ENCODE measurements around the gene INVS. TPM values are rescaled to one million over a fixed set of nuclear protein-coding genes. Genes with fewer than 3 reads are reported as not detected.

The INVS gene
- total and polyA plus RNA-seq, 12 donors: 1.6 to 8.0 (median 5.5) TPM

GRCh38 chr9:100104314-100104713 lies 5.3 kb downstream of the INVS start:
- ATAC-seq (no peak), DNase-seq (no peak)
- H3K9me3 ChIP-seq: no peaks in the 10 kb centered on the region
- no peak for TF ChIP-seq CTCF (IDR thresholded peaks at IDR 0.05)
- intact Hi-C loops (cut with DNase I): loop anchor here in 2 of 10 donors (10.0 kb wide), 2 partner anchors 100 to 110 kb away; no protein-coding TSS in a partner anchor
- H3K27ac ChIP-seq: no peak overlapping the region
- H3K4me3 ChIP-seq: no peak overlapping the region
- H3K4me1 ChIP-seq: peaks cover 0 to 10% (median 7%) of the 10 kb centered on the region in 9 donors
- H3K27me3 ChIP-seq: no peaks in the 10 kb centered on the region
- WGBS, 2 donors: 77 to 81% methylated on average over 4 of the region's 4 CpGs
- H3K36me3 ChIP-seq: peaks cover 0 to 76% (median 27%) of the 10 kb centered on the region in 9 donors

- no peak for TF ChIP-seq CTCF (IDR thresholded peaks at IDR 0.05)
These were observed 6.8 kb downstream of the INVS start for GRCh38 chr9:100105861-100106260.

GRCh38 chr9:100106616-100107015 lies 7.6 kb downstream of the INVS start:
- 82 to 84% methylated on average over 2 of the region's 2 CpGs for WGBS, 2 donors
- TF ChIP-seq CTCF (IDR thresholded peaks at IDR 0.05): no peak

More at GRCh38 chr9:100105861-100106260, 6.8 kb downstream of the INVS start:
- Histone ChIP-seq H3K27me3 (no peaks in the 10 kb centered on the region), H3K36me3 (peaks cover 0 to 91% (median 27%) of the 10 kb centered on the region in 9 donors), H3K9me3 (no peaks in the 10 kb centered on the region), H3K27ac (no peak overlapping the region), H3K4me3 (no peak overlapping the region), H3K4me1 (peaks cover 0 to 9% (median 7%) of the 10 kb centered on the region in 9 donors)
- 51 to 96% methylated on average over 1 of the region's 1 CpG for WGBS, 2 donors
- ATAC-seq: no peak
- no peak for DNase-seq
- intact Hi-C loops (cut with DNase I): loop anchor here in 2 of 10 donors (10.0 kb wide), 2 partner anchors 99 to 109 kb away; no protein-coding TSS in a partner anchor

GRCh38 chr9:100108559-100108958 lies 9.5 kb downstream of the INVS start:
- DNase-seq (no peak), ATAC-seq (no peak)
- Histone ChIP-seq H3K27me3 (no peaks in the 10 kb centered on the region), H3K9me3 (no peaks in the 10 kb centered on the region), H3K4me3 (no peak overlapping the region), H3K27ac (no peak overlapping the region), H3K4me1 (peaks cover 0 to 26% (median 16%) of the 10 kb centered on the region in 9 donors), H3K36me3 (peaks cover 0 to 79% (median 27%) of the 10 kb centered on the region in 9 donors)
- TF ChIP-seq CTCF (IDR thresholded peaks at IDR 0.05): no peak
- 57 to 65% methylated on average over 2 of the region's 2 CpGs for WGBS, 2 donors
- intact Hi-C loops (cut with DNase I): loop anchor here in 2 of 10 donors (10.0 kb wide), 2 partner anchors 96 to 106 kb away; no protein-coding TSS in a partner anchor

More at GRCh38 chr9:100106616-100107015, 7.6 kb downstream of the INVS start:
- Histone ChIP-seq H3K27ac (no peak overlapping the region), H3K36me3 (peaks cover 0 to 88% (median 27%) of the 10 kb centered on the region in 9 donors), H3K27me3 (no peaks in the 10 kb centered on the region), H3K4me3 (no peak overlapping the region), H3K9me3 (no peaks in the 10 kb centered on the region), H3K4me1 (peaks cover 0 to 17% (median 11%) of the 10 kb centered on the region in 9 donors)
- ATAC-seq: no peak
- intact Hi-C loops (cut with DNase I): loop anchor here in 2 of 10 donors (10.0 kb wide), 2 partner anchors 98 to 108 kb away; no protein-coding TSS in a partner anchor
- DNase-seq: no peak

All from heart right ventricle (tissue), 16 donors.